Measurements from ENCODE around the gene GRAMD1A.
"Not testable (repeated sequence)": the region's sequence is repeated elsewhere in the genome, so short reads cannot be mapped to it uniquely, and the experiment has no call there.

The GRAMD1A gene

DNA sequence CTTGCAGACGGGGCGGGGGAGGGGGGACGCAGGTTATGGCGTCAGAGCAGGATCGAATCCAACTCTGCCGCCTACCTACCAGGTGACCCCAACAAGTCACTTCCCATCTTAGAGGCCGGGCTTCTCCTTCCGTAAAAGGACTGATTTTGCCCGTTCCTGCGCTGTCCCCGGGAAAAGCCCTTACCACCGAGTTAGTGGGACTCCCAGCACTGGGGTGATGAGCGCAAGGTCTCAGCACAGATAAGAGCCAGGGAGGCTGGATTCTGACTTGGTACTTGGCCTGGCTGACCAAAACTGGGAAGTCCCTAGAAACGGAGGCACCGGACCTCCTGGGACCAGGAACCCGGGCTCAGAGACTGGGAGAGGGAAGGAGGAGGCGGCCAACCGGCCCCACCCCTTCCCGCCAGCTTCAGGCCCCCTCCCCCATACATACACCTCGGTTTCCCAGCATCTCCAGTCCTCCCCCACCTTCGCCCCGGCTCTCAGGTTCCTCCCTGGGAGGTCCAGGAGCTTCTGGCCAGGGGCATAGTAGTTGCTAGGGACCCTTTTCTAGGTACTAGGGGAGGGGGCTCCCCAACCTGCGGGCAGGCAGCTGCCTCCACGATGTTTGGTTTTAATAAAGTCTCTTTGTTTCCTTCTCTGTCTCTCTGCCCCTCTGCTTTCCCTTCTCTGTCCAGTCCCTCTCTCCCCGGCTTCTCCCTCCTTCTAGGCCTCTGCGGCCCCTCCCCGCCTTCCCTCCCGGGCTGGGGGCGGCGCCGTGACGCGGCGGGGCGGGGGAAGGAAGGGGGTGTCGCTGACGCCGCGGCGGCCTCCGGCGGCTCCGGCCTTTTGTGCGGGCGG, at the start of gene GRAMD1A:
TSS of gene GRAMD1A (plus strand) at position 826 of the 840 bp plus-strand sequence. CDS start 156 bp downstream, outside the sequence.
- DNase-seq (ENCODE audit: low spot score) = peak; percentile 84

DNA sequence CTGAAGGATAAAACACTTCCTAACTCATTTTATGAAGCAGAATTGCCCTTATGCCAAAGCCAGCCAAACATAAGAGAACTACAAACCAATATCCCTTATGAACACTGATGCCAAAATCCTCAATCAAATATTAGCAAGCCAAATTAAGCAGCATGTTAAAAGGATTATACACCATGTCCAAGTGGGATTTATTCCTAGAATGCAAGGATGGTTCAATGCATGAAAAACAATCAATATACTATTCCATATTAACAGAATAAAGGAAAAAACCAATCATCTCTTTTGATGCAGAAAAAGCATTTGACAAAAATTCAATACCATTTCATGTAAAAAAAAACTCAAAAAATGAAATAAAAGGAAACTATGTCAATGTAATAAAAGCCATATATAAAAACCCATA, 47.0 kb upstream of the GRAMD1A start:
- no peak for DNase-seq (ENCODE audit: low spot score)

DNA sequence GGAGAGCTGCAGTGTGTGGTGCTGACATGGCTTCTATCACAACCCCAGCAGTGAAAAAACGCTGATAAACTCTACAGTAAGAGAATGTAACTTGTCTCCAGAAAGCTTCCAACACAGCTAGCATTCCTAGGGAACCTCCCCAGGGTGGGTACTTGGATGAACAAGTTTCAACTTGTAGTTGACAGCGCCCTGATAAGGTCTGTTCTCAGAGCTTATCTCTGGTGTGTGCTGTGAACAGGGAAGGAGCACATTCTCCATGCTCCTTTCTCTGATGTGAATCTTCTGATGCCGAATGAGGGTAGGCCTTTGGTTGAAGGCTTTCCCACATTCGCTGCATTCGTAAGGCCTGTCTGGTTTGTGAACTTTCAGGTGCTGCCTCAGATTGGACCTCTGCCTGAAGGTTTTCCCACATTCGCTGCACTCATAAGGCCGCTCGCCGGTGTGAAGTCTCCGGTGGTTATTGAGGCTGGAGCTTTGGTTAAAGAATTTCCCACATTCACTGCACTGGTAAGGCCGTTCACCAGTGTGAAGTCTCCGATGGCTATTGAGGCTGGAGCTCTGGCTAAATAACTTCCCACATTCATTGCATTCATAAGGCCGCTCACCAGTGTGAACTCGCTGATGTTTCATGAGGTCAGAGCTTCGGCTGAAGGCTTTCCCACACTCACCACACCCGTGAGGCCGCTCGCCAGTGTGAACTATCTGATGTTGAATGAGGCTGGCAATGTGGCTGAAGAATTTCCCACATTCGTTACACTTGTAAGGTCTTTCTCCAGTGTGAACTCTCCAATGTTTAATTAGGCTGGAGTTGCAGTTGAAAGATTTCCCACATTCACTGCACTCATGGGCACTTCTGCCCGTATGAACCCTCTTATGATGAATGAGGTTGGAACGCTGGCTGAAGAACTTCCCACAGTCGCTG, 42.0 kb upstream of the GRAMD1A start:
- no peak for DNase-seq (ENCODE audit: low spot score)

DNA sequence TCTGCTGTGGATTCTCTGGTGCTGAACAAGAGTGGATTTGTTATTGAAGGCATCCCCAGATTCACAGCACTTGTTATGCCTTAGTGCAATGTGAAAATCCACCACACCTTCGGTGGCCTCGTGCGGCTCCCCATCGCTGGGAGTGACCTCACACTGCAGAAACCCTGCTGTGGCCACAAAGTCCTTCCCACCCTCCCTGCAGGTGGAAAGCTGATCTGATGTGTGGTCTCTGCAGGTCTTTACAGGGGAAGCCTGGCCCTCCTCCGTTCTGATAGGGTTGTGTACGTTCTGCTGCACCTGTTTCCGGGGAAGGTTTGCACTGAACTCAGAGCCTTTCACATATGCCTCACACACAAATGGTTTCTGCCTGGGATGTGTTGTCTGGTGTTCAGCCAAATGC, 41.1 kb upstream of the GRAMD1A start:
- no peak for DNase-seq (ENCODE audit: low spot score)

DNA sequence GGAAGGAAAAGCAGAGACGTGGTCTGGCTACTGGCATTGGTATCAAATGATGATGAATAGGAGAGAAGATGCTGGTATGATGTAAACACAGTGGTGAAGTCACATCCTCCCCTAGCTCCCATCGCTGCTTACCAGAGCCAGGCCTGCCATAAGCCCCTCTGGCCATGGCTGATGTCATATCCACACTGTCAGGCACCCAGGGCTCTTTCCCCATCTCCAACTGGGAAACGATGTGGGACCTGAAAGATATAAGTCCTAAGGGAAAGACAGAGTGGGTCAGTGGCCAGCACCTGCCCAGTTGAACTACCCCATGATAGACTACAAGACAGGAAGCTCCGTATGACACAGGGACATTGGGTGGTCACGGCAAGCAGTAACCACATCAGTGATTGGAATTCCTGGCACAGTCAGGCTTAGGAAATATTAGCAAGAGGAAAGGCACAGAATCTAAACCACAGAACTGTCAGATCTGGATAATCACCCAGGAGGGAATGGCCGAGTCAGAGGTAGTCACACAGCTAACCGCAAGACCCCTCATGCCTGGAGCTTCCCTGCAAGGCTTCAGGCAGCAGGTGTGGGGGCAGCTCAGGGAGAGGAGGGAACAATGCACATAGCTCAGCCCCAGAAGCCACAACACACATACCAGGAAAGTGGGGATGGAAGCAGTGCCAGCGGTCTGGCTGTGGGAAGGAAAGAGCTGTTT, 39.9 kb upstream of the GRAMD1A start:
- DNase-seq (ENCODE audit: low spot score) = no peak

DNA sequence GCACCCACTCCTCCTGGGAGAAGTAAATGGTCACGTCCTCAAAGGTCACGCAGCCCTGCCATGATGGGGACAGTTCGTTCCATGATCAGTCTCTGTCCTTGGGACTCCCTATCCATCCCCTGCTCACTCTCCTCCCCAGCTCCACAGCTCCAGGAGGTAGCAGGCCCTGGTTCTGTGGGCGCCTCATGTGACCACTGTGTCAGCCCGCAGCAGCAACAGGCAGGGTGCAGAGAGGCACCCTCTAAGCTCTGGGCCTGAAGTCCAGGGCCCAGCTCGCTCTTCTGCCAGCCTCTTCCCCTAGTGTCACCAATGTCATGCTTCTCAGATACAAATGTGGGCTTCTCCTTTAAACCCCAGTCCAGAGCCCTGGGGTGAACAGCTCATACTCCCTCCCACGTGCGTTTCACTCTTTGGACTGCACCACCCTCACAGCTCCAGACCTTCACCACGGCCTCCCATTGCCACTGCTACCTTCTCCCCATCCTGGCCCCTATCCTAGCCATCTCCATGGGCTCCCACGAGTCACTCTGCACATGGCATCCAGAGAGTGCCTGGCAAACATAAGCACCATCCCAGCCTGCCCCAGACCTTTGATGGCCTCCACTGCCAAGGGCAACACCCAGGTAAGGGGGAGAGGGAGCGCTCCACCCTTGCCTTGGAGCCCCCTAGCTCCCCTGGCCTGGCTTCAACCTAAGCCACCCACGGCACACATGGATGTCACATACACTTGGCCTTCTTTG, 39.0 kb upstream of the GRAMD1A start:
- no peak for DNase-seq (ENCODE audit: low spot score)

DNA sequence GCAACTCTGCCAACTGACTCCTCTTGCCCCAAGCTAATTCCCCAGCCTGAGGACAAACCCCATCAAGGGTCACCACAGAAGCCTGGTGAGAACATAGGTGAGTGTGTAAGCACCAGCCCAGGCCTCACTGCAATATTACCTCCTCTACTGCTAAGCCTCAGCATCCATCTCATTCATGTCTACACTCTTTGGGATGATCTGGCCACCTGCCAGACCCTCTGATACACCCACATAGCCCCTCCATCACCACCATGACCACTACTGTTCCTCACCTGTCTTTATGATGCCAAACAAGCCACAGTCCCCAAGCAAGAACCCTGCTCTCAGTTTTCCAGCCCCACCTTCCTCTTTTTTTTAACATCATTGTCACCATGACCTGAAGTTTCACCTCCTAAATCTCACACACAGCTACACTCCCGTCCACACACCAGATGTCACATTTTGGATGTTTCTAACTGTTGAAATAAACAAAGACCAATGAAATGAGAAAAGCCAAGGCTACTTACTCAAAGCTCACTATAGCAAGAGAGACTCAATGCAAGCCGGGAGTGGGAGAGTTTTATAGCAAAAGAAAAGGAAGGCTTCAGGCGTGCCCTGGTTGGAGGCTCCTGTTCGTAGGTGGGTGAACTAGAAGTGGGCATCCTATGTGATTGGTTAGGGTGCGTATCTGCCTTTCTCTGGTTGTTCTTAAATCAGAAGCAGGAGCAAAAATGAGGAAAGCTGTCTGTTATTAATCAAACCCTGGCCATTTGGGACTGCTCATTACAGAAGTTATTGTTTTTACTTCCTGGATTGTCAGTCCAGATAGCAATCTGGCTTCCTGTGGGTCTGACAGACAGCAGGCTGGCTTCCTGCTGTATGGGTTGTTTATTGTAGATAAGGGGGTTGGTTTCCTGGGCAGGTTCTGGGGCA, 38.1 kb upstream of the GRAMD1A start:
- no peak for DNase-seq (ENCODE audit: low spot score)

DNA sequence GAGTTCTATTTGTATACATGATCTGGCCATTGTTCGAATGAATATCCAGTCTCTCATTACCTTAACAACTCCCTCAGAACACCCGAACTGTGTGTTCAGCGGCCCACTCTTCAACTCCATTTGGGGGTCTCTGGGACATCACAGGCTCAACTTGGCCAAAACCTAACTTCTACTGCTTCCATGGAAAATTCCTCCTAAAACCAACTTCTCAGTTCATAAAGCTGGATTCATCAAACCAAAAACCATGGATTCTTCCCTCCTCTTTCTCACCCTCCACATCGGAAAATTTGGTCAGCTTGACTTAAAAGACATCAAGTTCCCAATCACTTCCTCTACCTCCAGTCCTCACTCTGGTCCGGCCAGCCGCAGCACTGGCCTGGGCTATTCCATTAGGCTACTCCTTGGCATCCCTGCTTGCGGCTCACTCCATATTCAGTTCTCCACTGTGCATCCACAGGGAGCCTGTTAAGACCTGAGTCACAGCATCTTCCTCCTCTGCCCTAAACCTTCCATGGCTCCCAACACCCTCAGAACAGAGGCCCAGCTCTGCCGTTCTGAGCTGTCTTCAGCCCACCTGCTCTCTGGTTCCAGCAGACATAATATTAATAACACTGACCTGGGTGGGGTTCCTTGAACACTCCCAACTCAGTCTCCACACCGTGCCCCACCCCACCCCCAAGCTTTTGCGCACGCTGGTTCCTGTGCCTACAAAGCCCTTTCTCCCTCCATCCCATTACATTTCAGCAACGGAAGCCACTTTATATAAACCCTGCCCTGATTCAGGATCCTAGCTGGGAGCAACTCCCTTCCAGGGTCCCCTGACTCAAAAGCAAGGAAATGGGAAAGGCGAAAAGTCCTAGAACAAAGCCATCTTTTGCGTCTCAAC, 37.2 kb upstream of the GRAMD1A start:
- DNase-seq (ENCODE audit: low spot score) = no peak

DNA sequence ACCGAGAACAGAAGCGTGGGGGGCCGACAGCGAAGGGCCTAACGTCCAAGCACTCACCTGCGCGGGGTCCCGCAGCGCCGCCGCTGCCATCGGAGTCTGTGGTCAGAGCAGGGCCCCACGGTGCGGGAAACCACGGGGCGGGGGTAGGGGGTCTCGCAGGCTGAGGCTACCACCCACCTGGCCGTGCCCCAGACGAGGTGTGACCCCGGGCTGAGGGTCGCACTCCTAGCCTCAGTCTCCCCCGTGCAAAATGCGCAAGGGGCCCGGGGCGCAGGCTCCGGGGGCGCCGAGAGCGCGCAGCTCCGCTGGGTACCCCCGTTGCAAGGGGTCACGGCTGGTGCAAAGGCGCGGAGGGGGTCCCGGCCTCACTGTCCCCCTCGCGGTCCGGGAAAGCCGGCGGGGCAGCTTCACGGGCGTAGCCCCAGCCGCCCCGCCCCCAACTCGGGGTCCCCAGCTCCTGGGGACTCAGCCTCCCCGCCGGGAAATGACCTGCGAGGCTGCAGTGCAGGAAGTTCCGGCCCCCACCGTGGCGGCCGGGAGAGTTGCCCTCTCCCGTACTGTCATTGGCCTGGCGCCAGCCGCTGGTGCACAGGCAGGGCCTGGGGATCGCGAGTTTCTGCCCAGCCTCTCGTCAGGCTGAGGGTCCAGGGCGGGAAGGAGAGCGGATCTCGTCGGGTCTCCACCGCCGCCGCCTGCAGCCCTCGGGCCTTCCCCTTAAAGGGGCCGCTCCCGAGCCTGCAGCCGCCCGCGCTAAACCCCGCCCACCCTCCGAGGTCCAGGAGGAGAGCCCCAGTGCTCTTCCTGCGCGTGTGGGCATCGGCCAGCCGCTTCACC, 36.3 kb upstream of the GRAMD1A start, which contains the start of gene ZNF792:
TSS of gene ZNF792 (minus strand) at position 657 of the 834 bp plus-strand sequence. CDS start at position 90, 567 bp downstream.
- peak; percentile 30 for DNase-seq (ENCODE audit: low spot score)

DNA sequence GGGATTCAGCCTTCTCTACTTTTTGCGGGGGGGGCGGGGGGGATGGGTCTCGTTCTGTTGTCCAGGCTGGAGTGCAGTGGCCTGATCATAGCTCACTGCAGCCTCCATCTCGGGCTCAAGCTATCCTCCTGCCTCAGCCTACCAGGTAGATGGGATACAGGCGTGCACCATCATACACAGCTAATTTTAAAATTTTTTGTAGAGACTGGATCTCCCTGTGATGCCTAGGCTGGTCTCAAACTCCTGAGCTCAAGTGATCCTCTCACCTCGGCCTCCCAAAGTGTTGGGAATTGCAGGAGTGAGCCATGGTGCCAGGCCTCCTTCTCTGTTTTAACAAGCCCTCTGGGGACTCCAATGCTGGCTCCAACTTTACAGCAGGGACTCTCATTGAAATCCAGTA, 35.5 kb upstream of the GRAMD1A start:
- no peak for DNase-seq (ENCODE audit: low spot score)

DNA sequence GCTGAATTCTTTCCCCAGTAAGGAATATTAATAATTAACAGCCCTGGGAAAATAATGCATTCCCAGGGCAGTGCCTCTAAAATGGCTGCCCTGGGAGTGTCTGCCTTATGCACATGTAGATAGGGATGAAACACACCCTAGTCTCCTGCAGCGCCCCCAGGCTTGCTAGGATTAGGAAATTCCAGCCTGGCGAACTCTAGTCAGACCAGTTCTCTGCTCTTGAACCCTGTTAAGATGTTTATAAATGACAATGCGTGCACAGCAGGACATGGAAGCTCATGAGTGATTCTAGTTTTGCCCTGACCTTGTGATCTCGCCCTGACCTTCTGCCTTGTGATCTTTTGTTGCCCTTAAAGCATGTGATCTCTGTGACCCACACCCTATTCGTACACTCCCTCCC, 34.6 kb upstream of the GRAMD1A start:
- DNase-seq (ENCODE audit: low spot score) = not testable (repeated sequence)

DNA sequence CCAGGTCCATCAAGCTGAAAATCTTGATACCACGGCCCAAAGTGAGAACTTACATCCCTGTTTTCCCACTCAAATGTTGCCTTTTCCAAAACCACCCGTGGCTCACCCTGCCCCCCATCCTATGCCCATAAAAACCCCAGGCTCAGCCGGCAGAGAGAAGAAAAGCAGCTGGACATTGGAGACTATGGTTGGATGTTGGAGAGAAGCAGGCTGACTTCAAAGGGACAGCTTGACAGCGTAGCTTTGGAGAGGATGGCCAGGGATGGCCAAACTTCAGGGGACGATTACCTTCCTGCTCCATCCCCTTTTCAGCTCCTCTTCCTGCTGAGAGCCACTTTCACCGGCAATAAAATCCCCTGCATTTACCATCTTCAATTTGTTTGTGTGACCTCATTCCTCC, 32.6 kb upstream of the GRAMD1A start:
- no peak for DNase-seq (ENCODE audit: low spot score)

DNA sequence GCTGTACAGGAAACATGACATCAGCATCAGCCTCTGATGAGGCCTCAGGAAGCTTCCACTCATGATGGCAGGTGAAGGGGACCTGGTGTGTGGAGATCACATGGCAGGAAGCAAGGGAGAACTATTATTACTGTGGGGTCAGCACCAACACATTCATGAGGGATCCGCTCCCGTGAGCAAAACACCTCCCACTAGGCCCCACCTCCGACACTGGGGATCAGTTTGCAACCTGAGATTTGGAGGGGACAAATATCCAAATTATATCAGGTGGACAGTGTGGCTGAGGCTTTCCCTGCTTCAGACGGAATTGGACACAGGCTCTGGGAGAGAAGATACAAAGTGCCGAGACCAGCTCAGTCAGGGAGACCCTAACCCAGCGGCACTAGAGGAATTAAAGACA, 30.4 kb upstream of the GRAMD1A start:
- no peak for DNase-seq (ENCODE audit: low spot score)

DNA sequence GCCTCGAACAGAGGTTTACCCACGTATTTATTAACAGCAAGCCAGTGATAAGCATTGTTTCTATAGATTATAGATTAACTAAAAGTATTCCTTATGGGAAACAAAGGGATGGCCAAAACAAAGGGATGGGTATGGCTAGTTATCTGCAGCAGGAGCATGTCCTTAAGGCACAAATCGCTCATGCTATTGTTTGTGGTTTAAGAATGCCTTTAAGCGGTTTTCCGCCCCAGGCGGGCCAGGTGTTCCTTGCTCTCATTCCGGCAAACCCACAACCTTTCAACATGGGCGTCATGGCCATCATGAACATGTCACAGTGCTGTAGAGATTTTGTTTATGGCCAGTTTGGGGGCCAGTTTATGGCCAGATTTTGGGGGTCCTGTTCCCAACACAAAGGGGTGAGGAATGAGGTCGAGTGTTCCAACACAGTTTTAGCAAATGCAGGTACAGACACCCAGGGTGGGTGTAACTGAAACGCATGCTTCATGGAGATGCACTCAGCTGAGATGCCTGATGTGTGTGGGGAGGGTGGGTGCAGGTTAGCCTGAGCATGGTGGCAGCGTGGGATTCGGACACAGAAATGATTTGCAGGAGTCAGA, 29.8 kb upstream of the GRAMD1A start:
- not testable (repeated sequence) for DNase-seq (ENCODE audit: low spot score)

DNA sequence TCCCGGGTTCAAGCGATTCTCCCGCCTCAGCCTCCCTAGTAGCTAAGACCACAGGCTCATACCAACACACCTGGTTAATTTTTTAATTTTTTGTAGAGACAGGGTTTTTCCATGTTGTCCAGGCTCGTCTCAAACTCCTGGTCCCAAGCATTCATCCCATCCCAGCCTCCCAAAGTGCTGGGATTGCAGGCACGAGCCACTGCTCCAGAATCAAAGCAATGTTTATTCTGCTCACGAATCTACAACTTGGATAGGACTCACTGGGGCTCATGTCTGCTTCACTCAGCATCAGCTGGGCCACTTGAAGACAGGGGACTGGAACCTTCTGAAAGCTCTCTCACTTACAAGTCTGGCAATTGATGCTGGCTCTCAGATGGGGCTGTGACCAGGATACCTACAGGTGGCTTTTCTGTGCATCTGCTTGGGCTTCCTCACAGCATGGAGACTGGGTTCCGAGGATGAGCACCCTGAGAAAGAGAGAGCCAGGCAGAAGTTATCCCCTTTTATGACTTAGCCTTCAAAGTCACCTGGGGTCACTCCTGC, 27.9 kb upstream of the GRAMD1A start:
- DNase-seq (ENCODE audit: low spot score) = no peak

DNA sequence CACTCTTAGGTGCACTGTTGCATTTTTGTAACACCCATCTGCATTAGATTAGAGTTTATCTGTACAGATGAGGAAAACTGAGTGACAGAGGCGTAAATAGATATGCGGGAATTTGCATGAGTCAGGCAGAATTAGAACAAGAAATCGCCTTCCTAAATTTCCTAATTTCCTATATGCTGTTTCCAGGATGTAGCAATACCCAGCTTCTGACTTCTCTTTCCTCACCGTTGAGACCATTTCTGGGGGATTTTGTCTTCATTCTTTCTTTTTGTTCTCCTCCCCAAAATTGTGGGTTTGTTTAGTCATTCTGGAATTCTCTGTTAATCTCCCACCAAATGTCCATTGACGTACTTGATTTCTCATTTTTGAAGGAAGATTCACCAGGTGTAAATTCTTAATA, 25.5 kb upstream of the GRAMD1A start:
- no peak for DNase-seq (ENCODE audit: low spot score)

DNA sequence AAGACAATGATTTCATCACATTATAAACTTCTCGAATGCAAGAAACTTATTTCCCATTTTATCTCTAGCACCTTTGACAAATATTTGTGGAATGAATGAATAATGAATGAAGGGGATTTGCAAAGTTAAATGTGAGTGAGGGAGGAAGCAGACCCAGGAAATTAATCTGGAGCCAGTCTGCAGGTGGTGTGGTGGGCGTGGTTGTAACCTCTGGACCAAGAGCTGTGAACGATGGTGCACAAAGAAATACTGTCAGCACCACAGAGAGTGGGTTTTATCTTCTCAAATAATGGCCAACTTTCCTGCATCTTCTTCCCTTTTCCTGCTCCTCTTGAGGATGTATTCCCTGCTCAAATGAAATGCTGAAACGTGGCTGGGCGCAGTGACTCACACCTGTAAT, 25.1 kb upstream of the GRAMD1A start:
- DNase-seq (ENCODE audit: low spot score) = no peak

DNA sequence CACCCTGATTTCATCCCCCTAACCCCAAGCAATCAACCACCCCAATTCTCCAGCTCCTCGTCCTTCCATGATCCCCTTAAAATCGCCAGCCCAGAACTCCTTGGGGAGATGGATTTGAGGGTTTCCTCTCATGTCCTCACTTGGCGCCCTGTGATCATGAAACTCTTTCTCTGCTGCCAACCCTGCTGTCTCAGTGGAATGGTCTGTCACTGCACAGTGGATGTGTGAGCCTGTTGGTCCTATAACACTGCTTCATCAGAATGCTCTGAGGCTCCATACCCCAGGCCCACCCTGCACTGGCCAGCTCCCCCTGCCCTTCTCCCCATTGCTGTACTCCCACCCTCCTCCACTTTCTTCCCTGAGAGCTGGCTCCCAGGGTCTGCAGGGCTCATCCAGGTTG, 23.5 kb upstream of the GRAMD1A start:
- no peak for DNase-seq (ENCODE audit: low spot score)
